ES-I3 (cell line): ENCODE data around the gene FBXW5.
A peak's percentile ranks its signal among the peaks of the same experiment; 100 is the strongest.

Experiments
- H3K36me3 ChIP-seq: 2 replicates; pipeline ENCODE4 v1.6.1; 2013; ENCODE audit warnings: mild to moderate bottlenecking, low read length, control low read depth, moderate library complexity; ENCODE audit not compliant: insufficient read depth
- H3K4me1 ChIP-seq: 2 replicates; pipeline ENCODE4 v1.6.1; 2013; ENCODE audit warnings: mild to moderate bottlenecking, control low read depth, low read length; ENCODE audit not compliant: insufficient read depth
- H3K9ac ChIP-seq: 2 replicates; pipeline ENCODE4 v1.6.1; 2013; ENCODE audit warnings: low read depth, mild to moderate bottlenecking, low read length, moderate library complexity
- H3K9me3 ChIP-seq: 2 replicates; pipeline ENCODE4 v1.6.1; 2013; ENCODE audit warnings: mild to moderate bottlenecking, low read length, moderate library complexity; ENCODE audit not compliant: control insufficient read depth, insufficient read depth

Gene FBXW5, protein sequence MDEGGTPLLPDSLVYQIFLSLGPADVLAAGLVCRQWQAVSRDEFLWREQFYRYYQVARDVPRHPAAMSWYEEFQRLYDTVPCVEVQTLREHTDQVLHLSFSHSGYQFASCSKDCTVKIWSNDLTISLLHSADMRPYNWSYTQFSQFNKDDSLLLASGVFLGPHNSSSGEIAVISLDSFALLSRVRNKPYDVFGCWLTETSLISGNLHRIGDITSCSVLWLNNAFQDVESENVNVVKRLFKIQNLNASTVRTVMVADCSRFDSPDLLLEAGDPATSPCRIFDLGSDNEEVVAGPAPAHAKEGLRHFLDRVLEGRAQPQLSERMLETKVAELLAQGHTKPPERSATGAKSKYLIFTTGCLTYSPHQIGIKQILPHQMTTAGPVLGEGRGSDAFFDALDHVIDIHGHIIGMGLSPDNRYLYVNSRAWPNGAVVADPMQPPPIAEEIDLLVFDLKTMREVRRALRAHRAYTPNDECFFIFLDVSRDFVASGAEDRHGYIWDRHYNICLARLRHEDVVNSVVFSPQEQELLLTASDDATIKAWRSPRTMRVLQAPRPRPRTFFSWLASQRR

DNA sequence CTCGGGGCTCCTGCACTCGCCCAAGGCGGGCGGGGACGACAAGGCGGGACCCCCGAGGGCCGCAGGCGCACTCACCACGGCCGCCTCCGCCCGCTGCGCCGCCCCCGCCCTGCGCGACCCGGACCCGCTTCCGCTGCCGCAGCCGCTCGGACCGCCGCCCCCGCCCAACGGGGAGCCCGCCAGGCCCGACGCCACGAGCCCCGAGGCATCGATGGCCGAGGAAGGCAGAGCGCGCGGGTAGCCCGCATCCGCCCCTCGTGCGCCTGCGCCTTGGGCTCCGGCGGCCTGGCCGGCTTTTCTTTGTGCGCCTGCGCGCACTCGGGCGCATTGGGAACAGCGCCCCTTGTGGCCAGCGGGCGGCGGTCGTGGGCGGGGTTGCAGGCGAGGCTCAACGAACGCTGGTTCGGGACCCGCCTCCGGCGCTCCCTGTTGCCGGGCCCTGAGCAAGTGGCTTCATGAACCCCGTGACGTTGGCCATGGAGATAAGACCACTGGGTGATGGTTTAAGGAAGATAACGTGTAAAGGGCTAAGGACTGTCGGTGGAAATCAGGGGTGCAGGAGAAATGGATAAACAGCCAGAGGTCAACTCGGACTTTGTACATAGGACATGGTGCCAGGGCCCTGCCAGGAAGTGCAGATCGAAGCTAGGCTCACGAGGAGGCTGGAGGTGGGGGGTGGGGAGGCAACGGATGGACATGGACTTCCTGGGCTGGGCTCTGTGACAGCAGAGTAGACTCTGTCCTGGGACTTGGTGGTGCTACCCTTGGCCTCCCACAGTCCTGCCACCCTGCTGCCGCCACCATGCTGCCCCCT lies at the start of gene FBXW5, which contains the start of gene C8G:
Gene FBXW5 (minus strand): TSS at position 220 of the 814 bp plus-strand sequence. CDS start 655 bp downstream, outside the sequence.
Gene C8G (plus strand): TSS at position 725 of the 814 bp plus-strand sequence. CDS start 78 bp downstream, at position 803.
- no peaks in the 10 kb centered on the region; the same call in 1 of the 2 replicates for H3K36me3 ChIP-seq
- H3K4me1 ChIP-seq = peaks cover 5% of the 10 kb centered on the region; the same call in 1 of the 2 replicates
- no peaks in the 10 kb centered on the region for H3K9me3 ChIP-seq
- peak within 1 kb of the TSS; percentile 81 for H3K9ac ChIP-seq

DNA sequence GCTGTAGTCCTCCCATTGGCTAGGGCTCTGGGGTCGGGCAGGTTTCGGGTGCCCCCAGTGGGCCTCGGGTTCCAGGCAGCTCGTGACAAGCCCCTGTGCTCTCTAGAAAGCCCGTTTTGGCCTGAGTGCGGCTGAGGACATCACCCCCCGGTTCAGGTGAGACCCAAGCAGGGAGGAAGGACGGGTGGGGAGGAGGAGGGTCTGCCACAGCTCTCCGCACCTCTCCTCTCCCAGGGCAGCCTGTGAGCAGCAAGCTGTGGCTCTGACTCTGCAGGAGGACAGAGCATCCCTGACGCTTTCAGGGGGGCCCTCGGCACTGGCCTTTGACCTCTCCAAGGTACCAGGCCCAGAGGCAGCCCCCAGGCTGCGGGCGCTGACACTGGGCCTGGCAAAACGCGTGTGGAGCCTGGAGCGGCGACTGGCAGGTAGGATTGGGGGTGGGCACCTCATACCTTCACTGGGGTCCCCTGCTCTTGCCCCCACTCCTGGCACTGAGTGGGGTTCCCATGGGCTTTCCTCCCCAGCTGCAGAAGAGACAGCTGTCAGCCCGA lies 48.4 kb upstream of the FBXW5 start:
- Histone ChIP-seq H3K4me1 (peaks cover 4% of the 10 kb centered on the region; the same call in 1 of the 2 replicates), H3K9ac (peak overlapping the region; percentile 89), H3K9me3 (peaks cover 4% of the 10 kb centered on the region; the same call in 1 of the 2 replicates), H3K36me3 (no peaks in the 10 kb centered on the region)

DNA sequence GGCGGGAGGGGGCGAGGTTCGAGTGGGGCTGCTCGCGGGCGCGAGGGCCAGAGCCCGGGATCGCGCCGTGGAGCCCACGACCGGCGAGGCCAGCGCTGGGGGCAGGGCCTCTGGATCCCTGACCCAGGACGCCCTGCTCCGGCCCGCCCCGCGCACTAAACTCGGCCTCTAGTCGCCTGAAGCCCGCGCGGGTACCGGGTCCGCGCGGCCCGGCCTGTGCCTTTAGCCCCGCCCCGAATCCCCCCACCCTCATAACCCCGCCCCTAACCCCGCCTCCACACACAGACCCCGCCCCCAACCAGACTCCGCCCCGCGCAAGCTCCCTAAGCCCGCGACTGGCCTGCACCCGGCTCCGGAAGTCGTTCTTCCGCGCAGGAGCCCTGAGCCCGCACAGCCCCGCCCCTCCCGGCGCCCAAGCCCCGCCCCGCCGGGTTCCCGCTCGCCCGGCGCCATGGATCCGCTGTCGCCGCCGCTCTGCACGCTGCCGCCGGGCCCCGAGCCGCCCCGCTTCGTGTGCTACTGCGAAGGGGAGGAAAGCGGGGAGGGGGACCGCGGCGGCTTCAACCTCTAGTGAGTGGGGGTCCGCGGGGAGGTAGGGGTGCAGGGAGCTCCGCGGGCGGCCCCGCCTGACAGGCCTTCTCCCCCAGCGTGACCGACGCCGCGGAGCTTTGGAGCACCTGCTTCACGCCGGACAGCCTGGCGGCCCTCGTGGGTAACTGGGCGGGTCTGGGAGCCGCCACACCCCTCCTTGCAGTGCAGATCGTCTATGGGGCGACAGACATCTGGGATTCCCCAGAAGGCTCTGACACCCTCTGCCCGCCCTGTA lies 47.7 kb upstream of the FBXW5 start, which contains the start of gene PAXX:
Gene PAXX (plus strand): TSS at position 430 of the 826 bp plus-strand sequence. CDS start 22 bp downstream, at position 452.
- Histone ChIP-seq H3K4me1 (peaks cover 2% of the 10 kb centered on the region; the same call in 1 of the 2 replicates), H3K36me3 (no peaks in the 10 kb centered on the region), H3K9ac (peak within 1 kb of the TSS; percentile 89), H3K9me3 (peaks cover 4% of the 10 kb centered on the region; the same call in 1 of the 2 replicates)

DNA sequence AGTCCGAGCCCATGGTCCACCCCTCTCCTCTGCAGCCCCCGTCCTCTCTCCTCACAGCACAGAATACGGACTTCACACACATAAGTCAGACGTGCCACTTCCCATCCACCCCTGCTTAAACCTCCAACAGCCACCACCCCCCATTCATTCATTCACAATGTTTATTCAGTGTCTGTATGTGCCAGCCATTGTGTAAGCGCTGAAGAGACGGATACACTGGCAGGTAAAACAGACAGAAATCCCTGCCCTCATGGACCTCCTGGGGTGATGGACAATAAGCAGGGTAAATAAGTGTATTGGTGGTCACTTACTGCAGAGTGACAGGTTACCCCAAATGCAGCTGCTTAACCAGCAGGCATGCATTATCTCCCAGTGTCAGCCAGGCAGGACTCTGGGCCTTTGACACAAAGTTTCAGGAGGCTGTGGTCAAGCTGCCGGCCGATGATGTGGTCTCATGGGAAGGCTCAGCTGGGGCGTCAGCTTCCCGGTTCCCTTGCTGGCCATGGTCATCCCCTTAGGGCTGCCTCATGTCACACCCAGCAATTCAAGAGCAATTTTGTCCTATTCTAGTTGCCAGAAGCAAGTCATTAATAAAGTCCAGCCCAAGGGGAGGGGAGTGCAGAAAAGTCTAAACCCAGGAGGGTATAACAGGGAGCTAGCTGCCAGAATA lies 45.8 kb upstream of the FBXW5 start:
- H3K9ac ChIP-seq = no peak overlapping the region
- no peaks in the 10 kb centered on the region for H3K4me1 ChIP-seq

DNA sequence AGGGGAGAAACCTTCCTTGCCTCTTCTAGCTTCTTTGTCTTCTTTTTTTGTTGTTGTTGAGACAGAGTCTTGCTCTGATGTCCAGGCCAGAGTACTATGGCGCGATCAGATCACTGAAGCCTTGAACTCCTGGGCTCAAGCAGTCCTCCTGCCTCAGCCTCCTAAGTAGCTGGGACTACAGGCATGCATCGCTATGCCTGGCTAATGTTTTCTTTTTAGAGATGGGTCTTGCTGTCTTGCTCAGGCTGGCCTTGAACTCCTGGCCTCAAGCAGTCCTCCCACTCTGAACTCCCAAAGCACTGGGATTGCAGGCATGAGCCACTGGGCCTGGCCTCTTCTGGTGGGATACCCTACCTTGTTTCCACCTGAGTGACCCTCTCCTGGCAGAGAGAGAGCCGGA lies 44.3 kb upstream of the FBXW5 start:
- Histone ChIP-seq H3K36me3 (no peaks in the 10 kb centered on the region), H3K9ac (no peak overlapping the region), H3K9me3 (peaks cover 4% of the 10 kb centered on the region; the same call in 1 of the 2 replicates), H3K4me1 (no peaks in the 10 kb centered on the region)

More for the DNA sequence above, 45.8 kb upstream of the FBXW5 start:
- Histone ChIP-seq H3K9me3 (peaks cover 4% of the 10 kb centered on the region; the same call in 1 of the 2 replicates), H3K36me3 (no peaks in the 10 kb centered on the region)

DNA sequence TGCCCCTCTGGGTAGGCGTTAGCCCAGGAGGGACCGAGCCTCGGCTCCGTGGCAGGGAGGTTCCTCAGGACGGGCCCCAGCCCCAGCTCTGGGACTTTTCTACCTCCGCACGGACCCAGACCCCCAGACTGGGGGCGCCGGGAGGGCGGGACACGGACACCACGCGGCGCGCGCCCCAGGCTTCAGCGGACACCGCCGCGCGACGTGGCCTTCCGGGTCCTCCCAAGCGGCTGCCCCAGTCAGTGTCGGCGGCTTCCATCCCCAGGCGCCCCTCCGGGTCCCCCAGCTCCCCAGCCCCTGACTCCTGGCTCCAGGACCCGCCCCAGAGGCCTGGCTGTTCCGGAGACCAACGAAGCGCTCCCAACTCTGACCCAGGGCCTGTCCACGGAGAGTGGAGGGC lies 41.3 kb upstream of the FBXW5 start:
- no peaks in the 10 kb centered on the region for H3K36me3 ChIP-seq

DNA sequence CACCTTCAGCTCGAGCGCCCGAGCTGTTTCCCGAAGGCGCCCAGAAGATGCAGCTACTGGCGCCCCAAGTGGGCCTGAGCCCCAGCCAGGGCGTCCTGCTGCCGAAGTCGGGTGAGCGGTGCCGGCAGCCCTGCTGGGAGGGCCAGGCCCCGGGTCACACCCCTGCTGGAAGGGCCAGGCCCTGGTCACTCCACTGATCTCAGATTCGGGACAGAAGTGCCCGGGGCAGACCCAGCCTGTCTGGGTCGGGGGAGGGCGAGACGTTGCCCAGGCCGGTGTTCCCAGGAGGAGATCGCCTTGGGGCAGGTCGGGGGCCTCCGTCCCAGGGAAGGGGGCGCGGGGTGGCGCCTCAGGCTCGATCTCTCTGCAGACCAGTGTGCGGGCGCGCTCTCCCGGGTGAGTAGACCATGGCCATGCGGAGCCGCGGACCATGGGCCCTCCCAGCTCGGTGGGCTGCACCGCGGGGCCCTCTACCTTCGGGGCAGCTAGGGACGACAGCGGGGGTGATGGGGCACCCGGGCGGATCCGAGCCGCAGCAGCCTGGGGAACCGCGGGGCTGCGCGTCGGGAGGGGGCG lies 40.6 kb upstream of the FBXW5 start:
- Histone ChIP-seq H3K36me3 (no peaks in the 10 kb centered on the region), H3K4me1 (no peaks in the 10 kb centered on the region), H3K9ac (peak overlapping the region; percentile 47; the same call in 1 of the 2 replicates)

More for the DNA sequence above, 41.3 kb upstream of the FBXW5 start:
- Histone ChIP-seq H3K4me1 (no peaks in the 10 kb centered on the region), H3K9me3 (peaks cover 4% of the 10 kb centered on the region; the same call in 1 of the 2 replicates), H3K9ac (peak overlapping the region; percentile 33; the same call in 1 of the 2 replicates)

DNA sequence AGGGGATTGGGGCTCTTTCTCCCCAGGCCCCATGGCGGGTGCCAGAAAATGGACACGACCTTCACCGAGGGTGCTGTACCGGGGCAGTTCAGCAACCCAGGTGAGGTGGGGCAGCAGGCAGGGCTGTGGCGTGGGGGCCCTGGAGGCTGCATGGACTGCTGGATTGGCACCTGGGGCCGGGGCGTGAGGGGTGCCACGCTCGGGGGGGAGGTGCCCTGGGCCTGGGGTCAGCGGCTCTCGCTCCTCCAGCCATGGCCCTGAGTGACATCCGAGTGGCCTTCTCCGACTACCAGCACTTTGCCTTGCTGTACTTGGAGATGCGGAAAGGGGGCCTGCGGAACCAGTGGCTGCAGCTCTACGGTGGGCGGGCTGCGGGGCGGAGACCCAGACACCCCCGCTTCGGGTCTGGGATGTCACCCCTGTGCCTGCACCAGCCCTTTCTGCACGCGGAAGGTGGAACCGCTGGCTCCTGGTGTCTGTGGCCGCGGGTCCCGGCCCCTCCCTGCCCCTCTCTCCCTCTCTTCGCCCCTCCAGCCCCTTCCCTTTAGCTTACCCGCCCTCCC lies 40.0 kb upstream of the FBXW5 start:
- H3K4me1 ChIP-seq = no peaks in the 10 kb centered on the region
- no peaks in the 10 kb centered on the region for H3K36me3 ChIP-seq
- H3K9me3 ChIP-seq = no peaks in the 10 kb centered on the region
- peak overlapping the region; percentile 47; the same call in 1 of the 2 replicates for H3K9ac ChIP-seq

More for the DNA sequence above, 40.6 kb upstream of the FBXW5 start:
- H3K9me3 ChIP-seq = no peaks in the 10 kb centered on the region

DNA sequence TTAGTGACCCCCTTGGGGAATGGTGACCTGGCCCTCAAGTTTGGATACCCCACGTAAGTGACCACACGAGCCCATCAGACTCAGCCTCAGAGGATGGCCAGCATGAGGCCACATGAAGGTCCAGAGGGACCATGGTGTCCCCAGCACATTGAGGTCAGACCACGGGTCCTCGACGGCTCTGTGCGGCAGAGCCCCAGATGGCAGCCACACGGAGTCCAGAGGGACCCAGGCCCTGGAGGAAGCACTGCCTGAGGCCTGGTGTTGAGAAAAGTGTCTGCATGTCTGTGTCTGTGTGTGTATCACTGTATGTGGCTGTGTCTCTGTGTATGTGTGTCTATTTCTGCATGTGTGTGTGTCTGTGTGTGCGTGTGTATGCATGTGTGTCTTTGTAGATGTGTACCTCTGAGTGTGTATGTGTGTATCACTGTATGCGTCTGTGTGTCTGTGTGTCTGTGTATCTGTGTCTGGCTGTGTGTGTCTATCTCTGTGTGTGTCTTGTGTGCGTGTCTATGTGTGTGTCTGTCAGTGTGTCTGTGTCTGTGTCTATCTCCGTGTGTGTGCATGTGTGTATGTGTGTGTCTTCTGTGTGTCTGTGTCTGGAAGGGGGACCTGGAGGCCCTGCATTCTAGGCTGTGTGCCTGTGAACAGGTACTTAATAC lies 39.2 kb upstream of the FBXW5 start:
- Histone ChIP-seq H3K9ac (no peak overlapping the region), H3K4me1 (no peaks in the 10 kb centered on the region)

DNA sequence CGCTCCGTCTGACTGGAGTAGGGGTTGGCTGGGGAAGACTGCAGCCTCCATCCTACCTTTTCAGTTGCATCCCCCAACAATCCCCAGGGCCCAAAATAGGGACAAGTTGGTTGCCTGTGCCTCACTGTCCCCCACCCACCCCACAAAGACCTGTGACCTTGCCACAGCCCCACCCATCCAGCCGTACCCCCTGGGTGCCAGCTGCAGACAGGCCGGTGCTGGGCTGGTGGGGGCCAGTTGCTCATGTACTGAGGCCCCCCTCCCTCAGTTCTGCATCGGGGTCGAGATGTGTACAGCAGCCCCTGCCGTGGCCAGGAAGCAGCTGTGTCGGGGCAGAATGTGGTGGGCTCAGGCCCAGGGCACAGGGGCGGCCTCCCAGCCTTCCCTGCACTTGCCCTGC lies 38.6 kb upstream of the FBXW5 start:
- Histone ChIP-seq H3K36me3 (no peaks in the 10 kb centered on the region), H3K9ac (no peak overlapping the region), H3K4me1 (no peaks in the 10 kb centered on the region), H3K9me3 (no peaks in the 10 kb centered on the region)

More for the DNA sequence above, 39.2 kb upstream of the FBXW5 start:
- Histone ChIP-seq H3K36me3 (no peaks in the 10 kb centered on the region), H3K9me3 (no peaks in the 10 kb centered on the region)

DNA sequence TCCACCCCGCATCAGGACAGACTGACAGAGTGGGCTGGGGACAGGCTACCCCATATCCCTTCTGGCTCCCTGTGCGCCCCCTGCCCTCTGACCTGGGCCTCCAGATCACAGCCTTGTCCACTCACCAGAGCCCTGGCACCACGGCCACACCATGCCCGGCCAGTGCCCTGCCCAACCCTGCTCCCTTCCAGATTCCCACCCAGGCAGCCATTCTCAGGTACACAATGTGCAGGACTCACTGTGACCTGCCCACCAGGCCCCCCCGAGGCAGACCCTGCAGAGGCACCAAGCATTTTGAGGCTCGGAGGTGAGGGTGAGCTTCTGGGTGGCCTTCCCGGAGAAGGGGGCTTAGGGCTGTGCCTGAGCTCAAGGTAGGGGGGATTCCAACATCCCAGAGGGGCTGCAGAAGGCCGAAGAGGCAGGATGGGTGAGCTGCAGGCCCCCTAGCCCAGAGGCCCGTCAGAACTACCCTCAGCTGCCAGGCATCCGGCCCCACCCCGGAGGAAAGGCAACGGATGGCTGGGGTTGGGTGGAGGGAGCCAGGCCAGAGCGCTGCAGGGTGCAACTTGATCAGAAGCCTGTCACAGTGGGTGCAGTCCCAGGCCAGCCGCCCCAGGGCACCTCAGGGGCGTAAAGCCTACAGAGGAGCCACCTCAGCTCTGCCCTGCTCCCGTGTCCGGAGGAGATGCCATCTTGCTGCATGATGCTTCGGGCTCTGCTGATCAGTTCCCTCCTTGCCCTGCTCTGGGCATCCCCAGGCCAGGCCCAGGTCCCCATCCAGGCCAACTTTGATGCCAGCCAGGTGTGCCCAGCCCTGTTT lies 37.9 kb upstream of the FBXW5 start, which contains the start of gene LCNL1:
Gene LCNL1 (plus strand): TSS at position 762 of the 820 bp plus-strand sequence. CDS start 594 bp downstream, outside the sequence.
- Histone ChIP-seq H3K9ac (no peak within 1 kb of the TSS), H3K4me1 (no peaks in the 10 kb centered on the region; the same call in 1 of the 2 replicates), H3K9me3 (no peaks in the 10 kb centered on the region), H3K36me3 (no peaks in the 10 kb centered on the region)
